Endothelial cell of umbilical vein (primary cell): Measurements from ENCODE around the gene LINC01488. TPM values are rescaled to one million over a fixed set of nuclear protein-coding genes. Genes with fewer than 3 reads are reported as not detected.

Experiments used
- BruUV-seq: library from RNA; stranded (reverse); fragments of 400-500 nt; replicated peaks from 2 replicates; lab custom pipeline; 2021; lab: Mats Ljungman, UMichigan
- CTCF ChIA-PET: fragments of 300-600, 350-600 bp; sonication (Branson Sonifier 250); formaldehyde crosslinking; loops from one replicate; lab custom pipeline; 2021; ENCODE audit warnings: antibody characterized with exemption, inconsistent platforms; lab: Charles Lee
- POLR2A ChIA-PET: fragments of 300-600, 350-600 bp; sonication (Branson Sonifier 250); formaldehyde crosslinking; loops from one replicate; lab custom pipeline; 2021; ENCODE audit warnings: antibody characterized with exemption, inconsistent platforms; lab: Charles Lee
- DNase-seq: peaks from one replicate; pipeline ENCODE4 v3.0.0-alpha.2; 2011; ENCODE audit warnings: low read depth, low spot score
- FAIRE-seq: peaks from 2 replicates; lab custom pipeline; 2011; peaks lifted over from hg19 to GRCh38; lab: Jason Lieb, UNC
- H2AFZ ChIP-seq: 2 replicates; pipeline ENCODE4 v1.6.0; 2012; ENCODE audit warnings: low read depth, low read length, control low read depth, inconsistent platforms
- H3K27ac ChIP-seq: 2 replicates; pipeline ENCODE4 v1.5.1; 2011; ENCODE audit warnings: low read depth, mild to moderate bottlenecking, control low read depth, low read length, moderate library complexity; ENCODE audit not compliant: insufficient read depth
- H3K27me3 ChIP-seq, 2 experiments: 2 replicates each; pipeline versions ENCODE4 v1.6.0 to v1.6.1; 2011; ENCODE audit warnings: low read length in 2 of 2, mixed read lengths in 1 of 2; ENCODE audit not compliant: control insufficient read depth in 2 of 2, insufficient read depth in 2 of 2
- H3K36me3 ChIP-seq, 2 experiments: 2 replicates in 1 of 2; 3 replicates in 1 of 2; pipeline ENCODE4 v1.5.1; 2011; ENCODE audit warnings: low read length in 2 of 2, mild to moderate bottlenecking in 1 of 2, moderate library complexity in 1 of 2; ENCODE audit not compliant: control insufficient read depth in 2 of 2, insufficient read depth in 2 of 2; ENCODE audit errors: extremely low read depth in 1 of 2
- H3K4me1 ChIP-seq: 3 replicates; pipeline ENCODE4 v1.5.1; 2011; ENCODE audit warnings: mild to moderate bottlenecking, low read length; ENCODE audit not compliant: control insufficient read depth, insufficient read depth; ENCODE audit errors: extremely low read depth
- H3K4me2 ChIP-seq: 2 replicates; pipeline ENCODE4 v1.6.1; 2011; ENCODE audit warnings: low read length, control low read depth, mixed read lengths; ENCODE audit not compliant: insufficient read depth
- H3K4me3 ChIP-seq, 3 experiments: fragments of 200-600 bp in 1 of 3; sonication (generic), shearing (Covaris generic) in 1 of 3; replicated peaks in 1 of 3; 2 replicates each; pipeline ENCODE4 v1.5.1; 2011 to 2016; ENCODE audit warnings: control low read depth in 3 of 3, low read length in 3 of 3, mild to moderate bottlenecking in 2 of 3, inconsistent platforms in 1 of 3, low read depth in 1 of 3, moderate library complexity in 1 of 3; ENCODE audit not compliant: insufficient read depth in 1 of 3
- H3K79me2 ChIP-seq: 2 replicates; pipeline ENCODE4 v1.6.0; 2012; ENCODE audit warnings: low read length, inconsistent platforms; ENCODE audit not compliant: control insufficient read depth, insufficient read depth
- H3K9ac ChIP-seq: replicated peaks from 2 replicates; pipeline ENCODE3; 2011; ENCODE audit warnings: low read length, control low read depth; ENCODE audit not compliant: insufficient read depth; ENCODE audit errors: extremely low read depth
- H3K9me1 ChIP-seq: replicated peaks from 3 replicates; pipeline ENCODE4 v1.6.0; 2011; ENCODE audit warnings: mild to moderate bottlenecking, low read length; ENCODE audit not compliant: control insufficient read depth, insufficient read depth; ENCODE audit errors: extremely low read depth
- H3K9me3 ChIP-seq: replicated peaks from 2 replicates; pipeline ENCODE4 v1.5.1; 2012; ENCODE audit warnings: low read length, inconsistent platforms; ENCODE audit not compliant: control insufficient read depth, insufficient read depth
- H4K20me1 ChIP-seq: replicated peaks from 2 replicates; pipeline ENCODE3; 2011; ENCODE audit warnings: mild to moderate bottlenecking, low read length; ENCODE audit not compliant: control insufficient read depth, insufficient read depth; ENCODE audit errors: extremely low read depth
- EZH2 ChIP-seq: IDR thresholded peaks from 2 replicates; pipeline ENCODE4 v1.6.1; 2012; ENCODE audit warnings: borderline replicate concordance, low read depth, mild to moderate bottlenecking, moderate library complexity, low read length, inconsistent platforms; ENCODE audit not compliant: severe bottlenecking
- FOS ChIP-seq: IDR thresholded peaks from 2 replicates; pipeline ENCODE4 v1.6.1; 2011; ENCODE audit warnings: mild to moderate bottlenecking, low read length, moderate library complexity, borderline replicate concordance; ENCODE audit not compliant: insufficient read depth
- GATA2 ChIP-seq: IDR thresholded peaks from 2 replicates; pipeline ENCODE4 v1.7.0; 2011; ENCODE audit warnings: low read depth, mild to moderate bottlenecking, moderate library complexity, mixed read lengths, low read length; ENCODE audit not compliant: insufficient read length, insufficient read depth
- JUN ChIP-seq: IDR thresholded peaks from 2 replicates; pipeline ENCODE4 v1.6.1; 2011; ENCODE audit warnings: borderline replicate concordance, low read depth; ENCODE audit not compliant: insufficient read length, insufficient read depth
- MYC ChIP-seq: IDR thresholded peaks from one replicate; pipeline ENCODE4 v1.6.1; 2011; ENCODE audit warnings: mild to moderate bottlenecking, low read depth, low read length
- POLR2A ChIP-seq: IDR thresholded peaks from 2 replicates; pipeline ENCODE4 v1.6.1; 2012; ENCODE audit warnings: low read depth, mild to moderate bottlenecking, control low read depth, low read length
- POLR2AphosphoS5 ChIP-seq: IDR thresholded peaks from 2 replicates; pipeline ENCODE4 v1.6.1; 2012; ENCODE audit warnings: low read depth, mild to moderate bottlenecking, control low read depth, low read length, moderate library complexity; ENCODE audit not compliant: insufficient read depth
- dilution Hi-C: fragments of 300-500 bp; cut with MboI; formaldehyde crosslinking; loops from one replicate; pipeline ENCODE4 v1.15.0; 2019; ENCODE audit warnings: low sequenced_read_pairs; ENCODE audit not compliant: extremely low pct_ligation_motif_present
- intact Hi-C: fragments of 100-400 bp; cut with micrococcal nuclease; formaldehyde crosslinking; loops from one replicate; pipeline ENCODE4 v1.10.0; 2022
- polyA plus RNA-seq, 4 experiments: library from polyadenylated mRNA; depleted of rRNA in 3 of 4; stranded (reverse) in 3 of 4; unstranded in 1 of 4; fragments of >200 nt; gene quantifications; 2 replicates each; pipeline versions ENCODE4 v1.2.1 to v1.2.3, GENCODE V29; 2011 to 2012; ENCODE audit warnings: missing spikeins in 1 of 4
- total RNA-seq: library from RNA; stranded (reverse); gene quantifications from 2 replicates; pipeline ENCODE4 v1.2.3, GENCODE V29; 2021
- TF ChIP-seq, protein P1 (sequence below), 2 donors: IDR thresholded peaks; 1 replicate in 1 of 2; 2 replicates in 1 of 2; pipeline ENCODE4 v1.5.1; 2011; ENCODE audit warnings: low read length in 2 of 2, mild to moderate bottlenecking in 2 of 2, moderate library complexity in 2 of 2, control low read depth in 1 of 2, inconsistent platforms in 1 of 2, low read depth in 1 of 2; ENCODE audit not compliant: insufficient read depth in 1 of 2; ENCODE audit errors: extremely low read depth in 1 of 2
- TF ChIP-seq, protein P2 (sequence below): IDR thresholded peaks from 2 replicates; pipeline ENCODE4 v1.6.1; 2011; ENCODE audit not compliant: insufficient read depth, insufficient read length

LINC01488 gene
- total and polyA plus RNA-seq, 2 donors (not counting 3 experiments of a cell fraction or from before 2014, with no cell fraction given) = not detected

DNA sequence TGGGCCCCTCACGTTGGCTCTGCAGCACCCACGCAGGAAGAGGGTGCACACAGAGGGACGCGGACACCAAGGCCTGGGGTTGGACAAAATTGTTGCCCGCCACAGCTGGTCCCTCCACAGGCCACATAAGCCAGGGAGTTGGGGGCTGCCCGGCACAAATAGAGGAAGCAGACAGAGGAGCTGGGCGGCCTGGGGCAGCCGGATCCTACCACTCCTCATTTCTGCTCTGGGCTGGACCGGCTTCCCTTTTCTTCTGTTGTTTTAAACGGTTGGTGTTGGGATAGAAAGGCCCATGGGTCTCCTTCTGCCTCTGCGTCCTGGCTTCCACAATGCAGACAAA lies 36.4 kb upstream of the LINC01488 start:
- no peak for DNase-seq
- FAIRE-seq = no peak
- no peaks in the 10 kb centered on the region for H3K79me2 ChIP-seq
- H3K36me3 ChIP-seq = no peaks in the 10 kb centered on the region
- BruUV-seq = no TSS peak
- dilution Hi-C loops (no loop called here), intact Hi-C loops (no loop called here)
- no peak overlapping the region for H2AFZ ChIP-seq
- TF ChIP-seq GATA2 (no peak), FOS (no peak), JUN (no peak), POLR2A (no peak), POLR2AphosphoS5 (no peak), MYC (no peak)
- no peak overlapping the region for H3K4me2 ChIP-seq
- POLR2A ChIA-PET = no interaction called here
- H3K4me3 ChIP-seq = no peak overlapping the region
- H3K27me3 ChIP-seq = no peaks in the 10 kb centered on the region
- no peaks in the 10 kb centered on the region for H3K9me1 ChIP-seq
- no peak overlapping the region for H3K27ac ChIP-seq
- no peak overlapping the region for H3K9ac ChIP-seq
- CTCF ChIA-PET = no interaction called here
- H3K4me1 ChIP-seq = peaks cover 49% of the 10 kb centered on the region
- H3K9me3 ChIP-seq = no peaks in the 10 kb centered on the region
- no peaks in the 10 kb centered on the region for H4K20me1 ChIP-seq

DNA sequence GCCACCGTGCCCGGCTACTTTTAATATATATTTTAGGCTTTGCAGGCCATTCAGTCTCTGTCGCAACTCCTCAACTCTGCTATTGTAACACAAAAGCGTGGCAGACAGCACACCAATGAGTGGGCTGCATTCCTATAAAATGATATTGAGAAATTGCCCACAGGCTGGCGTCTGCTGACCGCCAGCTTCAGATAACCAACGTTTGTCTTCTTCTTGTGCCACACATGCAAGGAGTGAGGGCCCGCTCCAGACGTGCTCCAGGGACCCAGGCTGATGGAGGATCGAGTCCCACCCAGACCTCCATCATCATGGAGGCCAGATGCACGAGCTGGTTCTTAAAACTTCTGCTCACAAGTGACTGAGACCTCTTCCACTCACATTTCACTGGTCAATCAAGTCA lies 35.4 kb upstream of the LINC01488 start:
- dilution Hi-C loops (no loop called here), intact Hi-C loops (no loop called here)
- H3K9me3 ChIP-seq = no peaks in the 10 kb centered on the region
- no peak overlapping the region for H2AFZ ChIP-seq
- H3K4me1 ChIP-seq = peaks cover 58% of the 10 kb centered on the region
- no peaks in the 10 kb centered on the region for H3K27me3 ChIP-seq
- ChIA-PET CTCF (no interaction called here), POLR2A (no interaction called here)
- no peak overlapping the region for H3K9ac ChIP-seq
- H3K4me2 ChIP-seq = no peak overlapping the region
- no peaks in the 10 kb centered on the region for H3K36me3 ChIP-seq
- no peaks in the 10 kb centered on the region for H3K79me2 ChIP-seq
- TF ChIP-seq GATA2 = no peak
- TF ChIP-seq MYC = no peak
- no peak for TF ChIP-seq POLR2AphosphoS5
- TF ChIP-seq POLR2A = no peak
- TF ChIP-seq, protein P1, sequence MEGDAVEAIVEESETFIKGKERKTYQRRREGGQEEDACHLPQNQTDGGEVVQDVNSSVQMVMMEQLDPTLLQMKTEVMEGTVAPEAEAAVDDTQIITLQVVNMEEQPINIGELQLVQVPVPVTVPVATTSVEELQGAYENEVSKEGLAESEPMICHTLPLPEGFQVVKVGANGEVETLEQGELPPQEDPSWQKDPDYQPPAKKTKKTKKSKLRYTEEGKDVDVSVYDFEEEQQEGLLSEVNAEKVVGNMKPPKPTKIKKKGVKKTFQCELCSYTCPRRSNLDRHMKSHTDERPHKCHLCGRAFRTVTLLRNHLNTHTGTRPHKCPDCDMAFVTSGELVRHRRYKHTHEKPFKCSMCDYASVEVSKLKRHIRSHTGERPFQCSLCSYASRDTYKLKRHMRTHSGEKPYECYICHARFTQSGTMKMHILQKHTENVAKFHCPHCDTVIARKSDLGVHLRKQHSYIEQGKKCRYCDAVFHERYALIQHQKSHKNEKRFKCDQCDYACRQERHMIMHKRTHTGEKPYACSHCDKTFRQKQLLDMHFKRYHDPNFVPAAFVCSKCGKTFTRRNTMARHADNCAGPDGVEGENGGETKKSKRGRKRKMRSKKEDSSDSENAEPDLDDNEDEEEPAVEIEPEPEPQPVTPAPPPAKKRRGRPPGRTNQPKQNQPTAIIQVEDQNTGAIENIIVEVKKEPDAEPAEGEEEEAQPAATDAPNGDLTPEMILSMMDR (IDR thresholded peaks at IDR 0.05; ENCODE audit: extremely low read depth in 1 of 2, insufficient read depth in 1 of 2, low read depth in 1 of 2, low read length in 2 of 2) = no peak
- TF ChIP-seq EZH2 = no peak
- TF ChIP-seq JUN = no peak
- TF ChIP-seq, protein P2, sequence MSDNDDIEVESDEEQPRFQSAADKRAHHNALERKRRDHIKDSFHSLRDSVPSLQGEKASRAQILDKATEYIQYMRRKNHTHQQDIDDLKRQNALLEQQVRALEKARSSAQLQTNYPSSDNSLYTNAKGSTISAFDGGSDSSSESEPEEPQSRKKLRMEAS = no peak
- TF ChIP-seq FOS = no peak
- FAIRE-seq = no peak
- BruUV-seq = no TSS peak
- H4K20me1 ChIP-seq = no peaks in the 10 kb centered on the region
- no peaks in the 10 kb centered on the region for H3K9me1 ChIP-seq
- no peak for DNase-seq
- no peak overlapping the region for H3K27ac ChIP-seq
- no peak overlapping the region for H3K4me3 ChIP-seq
